ENCODE results near the gene FMNL1.
"Not testable (repeated sequence)": the region's sequence is repeated elsewhere in the genome, so short reads cannot be mapped to it uniquely, and the experiment has no call there.

Gene FMNL1

GRCh38 chr17:45246338-45246737, 24.7 kb downstream of the FMNL1 start:
- Histone ChIP-seq H3K9me3 (ENCODE audit: control insufficient read depth, insufficient read depth, low read length) (no peaks in the 10 kb centered on the region), H3K36me3 (ENCODE audit: control insufficient read depth, insufficient read depth, low read length) (no peaks in the 10 kb centered on the region), H3K4me1 (ENCODE audit: control insufficient read depth, insufficient read depth, low read length) (peaks cover 3% of the 10 kb centered on the region; the same call in 1 of the 2 replicates), H3K27me3 (ENCODE audit: control insufficient read depth, insufficient read depth, low read length) (no peaks in the 10 kb centered on the region), H3K27ac (ENCODE audit: low read length) (no peak overlapping the region), H3K4me3 (ENCODE audit: low read length) (no peak overlapping the region)
- no CpG with 5 or more reads among the region's 8 CpGs for WGBS (ENCODE audit: insufficient coverage, insufficient read length)
- no peak for DNase-seq (ENCODE audit: low read depth, low spot score)

DNA sequence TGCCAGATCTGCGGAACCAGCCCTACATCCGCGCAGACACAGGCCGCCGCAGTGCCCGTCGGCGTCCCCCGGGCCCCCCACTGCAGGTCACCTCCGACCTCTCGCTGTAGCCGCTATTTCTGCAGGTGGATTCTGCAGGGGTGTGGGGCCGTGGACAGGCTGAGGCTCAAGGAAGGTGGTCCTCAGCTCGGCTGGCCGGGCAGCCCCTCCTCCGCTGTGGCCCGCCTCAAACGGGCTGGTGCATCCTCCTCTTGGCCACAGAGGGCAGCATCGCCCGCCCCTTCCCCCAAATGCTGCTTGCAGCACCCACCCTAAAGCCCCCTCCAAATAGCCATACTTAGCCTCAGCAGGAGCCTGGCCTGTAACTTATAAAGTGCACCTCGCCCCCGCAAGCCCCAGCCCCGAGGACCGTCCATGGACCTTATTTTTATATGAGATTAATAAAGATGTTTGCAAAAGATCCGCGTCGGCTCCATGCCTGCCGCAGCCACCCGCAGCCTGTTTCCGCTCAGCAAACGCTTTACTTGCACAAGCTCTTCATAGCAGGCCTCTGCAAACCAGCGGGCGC, 25.3 kb downstream of the FMNL1 start:
- Histone ChIP-seq H3K27me3 (ENCODE audit: control insufficient read depth, insufficient read depth, low read length) (no peaks in the 10 kb centered on the region), H3K4me3 (ENCODE audit: low read length) (peak overlapping the region; percentile 75; the same call in 1 of the 2 replicates), H3K27ac (ENCODE audit: low read length) (no peak overlapping the region), H3K4me1 (ENCODE audit: control insufficient read depth, insufficient read depth, low read length) (peaks cover 3% of the 10 kb centered on the region; the same call in 1 of the 2 replicates), H3K36me3 (ENCODE audit: control insufficient read depth, insufficient read depth, low read length) (no peaks in the 10 kb centered on the region), H3K9me3 (ENCODE audit: control insufficient read depth, insufficient read depth, low read length) (no peaks in the 10 kb centered on the region)
- no peak for DNase-seq (ENCODE audit: low read depth, low spot score)
- no CpG with 5 or more reads among the region's 33 CpGs for WGBS (ENCODE audit: insufficient coverage, insufficient read length)

DNA sequence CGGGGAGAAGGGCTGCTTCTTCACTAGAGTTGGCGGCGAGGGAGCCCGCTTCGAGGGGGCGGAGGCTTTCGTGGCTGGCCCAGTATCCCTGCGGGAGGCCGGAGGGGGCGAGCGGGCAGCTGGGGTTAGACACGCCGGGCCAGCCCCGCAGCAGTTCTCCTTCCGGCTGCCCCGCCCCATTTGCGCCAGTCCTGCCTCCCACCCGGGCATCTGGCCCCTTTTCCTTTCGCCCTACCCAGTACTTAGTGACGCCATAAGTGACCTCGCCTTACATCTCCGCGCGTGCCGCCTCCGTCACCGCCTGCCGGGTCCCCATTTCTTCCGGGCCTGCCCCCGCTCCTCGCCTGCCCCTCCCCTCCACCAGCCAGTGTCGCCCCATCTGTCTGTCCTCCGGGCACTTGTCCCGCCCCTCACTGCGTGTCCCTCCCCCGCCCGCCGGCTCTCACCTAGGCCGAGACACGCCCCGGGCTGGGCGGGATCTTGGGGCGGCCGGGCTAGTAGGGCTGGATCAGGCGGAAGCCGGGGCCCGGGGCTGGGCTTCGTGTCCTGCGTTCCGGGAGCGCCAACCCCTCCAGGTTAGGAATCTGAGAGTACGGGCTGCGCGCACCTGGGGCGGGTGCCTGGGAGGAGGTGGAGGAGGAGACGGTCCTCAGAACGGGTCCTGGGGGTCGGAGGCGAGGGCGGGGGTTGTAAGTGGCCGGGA, 25.9 kb downstream of the FMNL1 start:
- peaks cover 2% of the 10 kb centered on the region; the same call in 1 of the 2 replicates for H3K4me1 ChIP-seq (ENCODE audit: control insufficient read depth, insufficient read depth, low read length)

GRCh38 chr17:45248132-45248957, 26.7 kb downstream of the FMNL1 start:
- Histone ChIP-seq H3K36me3 (ENCODE audit: control insufficient read depth, insufficient read depth, low read length) (no peaks in the 10 kb centered on the region), H3K9me3 (ENCODE audit: control insufficient read depth, insufficient read depth, low read length) (no peaks in the 10 kb centered on the region), H3K4me1 (ENCODE audit: control insufficient read depth, insufficient read depth, low read length) (peaks cover 2% of the 10 kb centered on the region; the same call in 1 of the 2 replicates), H3K27me3 (ENCODE audit: control insufficient read depth, insufficient read depth, low read length) (no peaks in the 10 kb centered on the region), H3K4me3 (ENCODE audit: low read length) (peak overlapping the region; percentile 75), H3K27ac (ENCODE audit: low read length) (no peak overlapping the region)
- WGBS (ENCODE audit: insufficient coverage, insufficient read length) = no CpG with 5 or more reads among the region's 39 CpGs
- DNase-seq (ENCODE audit: low read depth, low spot score) = no peak

More for the DNA sequence above, 25.9 kb downstream of the FMNL1 start:
- H3K9me3 ChIP-seq (ENCODE audit: control insufficient read depth, insufficient read depth, low read length) = no peaks in the 10 kb centered on the region
- no CpG with 5 or more reads among the region's 61 CpGs for WGBS (ENCODE audit: insufficient coverage, insufficient read length)
- no peaks in the 10 kb centered on the region for H3K36me3 ChIP-seq (ENCODE audit: control insufficient read depth, insufficient read depth, low read length)
- no peak overlapping the region for H3K27ac ChIP-seq (ENCODE audit: low read length)
- H3K4me3 ChIP-seq (ENCODE audit: low read length) = peak overlapping the region; percentile 75
- peak; percentile 90 for DNase-seq (ENCODE audit: low read depth, low spot score)
- no peaks in the 10 kb centered on the region for H3K27me3 ChIP-seq (ENCODE audit: control insufficient read depth, insufficient read depth, low read length)

DNA sequence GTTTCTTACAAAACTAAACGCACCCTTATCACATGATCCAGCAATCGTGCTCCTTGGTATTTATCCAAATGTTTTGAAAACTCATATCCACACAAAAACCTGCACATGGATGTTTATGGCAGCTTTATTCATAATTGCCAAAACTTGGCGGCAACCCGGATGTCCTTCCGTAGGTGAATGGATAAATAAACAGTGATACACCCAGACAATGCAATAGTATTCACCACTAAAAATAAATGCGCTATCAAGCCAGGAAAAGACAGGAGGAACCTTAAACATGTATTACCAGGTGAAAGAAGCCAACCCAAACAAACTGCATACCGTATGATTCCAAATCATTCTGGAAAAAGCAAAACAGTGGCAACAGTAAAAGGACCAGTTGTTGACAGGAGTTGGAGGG, 30.2 kb downstream of the FMNL1 start:
- Histone ChIP-seq H3K4me1 (ENCODE audit: control insufficient read depth, insufficient read depth, low read length) (peaks cover 3% of the 10 kb centered on the region; the same call in 1 of the 2 replicates), H3K27me3 (ENCODE audit: control insufficient read depth, insufficient read depth, low read length) (no peaks in the 10 kb centered on the region), H3K9me3 (ENCODE audit: control insufficient read depth, insufficient read depth, low read length) (no peaks in the 10 kb centered on the region), H3K36me3 (ENCODE audit: control insufficient read depth, insufficient read depth, low read length) (no peaks in the 10 kb centered on the region), H3K27ac (ENCODE audit: low read length) (no peak overlapping the region), H3K4me3 (ENCODE audit: low read length) (no peak overlapping the region)
- DNase-seq (ENCODE audit: low read depth, low spot score) = no peak
- no CpG with 5 or more reads among the region's 7 CpGs for WGBS (ENCODE audit: insufficient coverage, insufficient read length)

GRCh38 chr17:45253237-45253636, 31.6 kb downstream of the FMNL1 start:
- H3K36me3 ChIP-seq (ENCODE audit: control insufficient read depth, insufficient read depth, low read length); H3K4me3 ChIP-seq (ENCODE audit: low read length); H3K27ac ChIP-seq (ENCODE audit: low read length); H3K9me3 ChIP-seq (ENCODE audit: control insufficient read depth, insufficient read depth, low read length); H3K27me3 ChIP-seq (ENCODE audit: control insufficient read depth, insufficient read depth, low read length); H3K4me1 ChIP-seq (ENCODE audit: control insufficient read depth, insufficient read depth, low read length); DNase-seq (ENCODE audit: low read depth, low spot score): not testable (repeated sequence)
- no CpG with 5 or more reads among the region's 7 CpGs for WGBS (ENCODE audit: insufficient coverage, insufficient read length)

DNA sequence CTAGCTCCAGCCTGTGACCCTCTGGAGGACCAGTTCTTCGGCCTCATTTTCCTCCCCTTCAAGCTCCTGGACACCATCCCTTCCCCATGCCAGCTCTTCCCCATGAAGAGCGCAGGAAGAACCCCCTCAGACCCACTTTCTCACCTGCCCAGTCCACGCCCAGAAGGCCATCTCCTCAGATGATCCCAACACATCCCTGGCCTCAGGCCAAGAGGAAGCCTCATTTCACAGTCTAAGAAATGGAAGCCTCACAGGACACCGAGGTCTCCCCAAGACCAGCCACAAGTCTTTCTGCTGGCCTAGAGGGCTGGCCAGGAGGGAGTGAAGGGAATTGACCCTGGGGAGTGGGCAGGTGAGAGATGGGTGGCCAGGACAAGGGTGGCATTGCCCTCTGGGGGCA, 32.2 kb downstream of the FMNL1 start:
- no CpG with 5 or more reads among the region's 4 CpGs for WGBS (ENCODE audit: insufficient coverage, insufficient read length)
- H3K27me3 ChIP-seq (ENCODE audit: control insufficient read depth, insufficient read depth, low read length) = no peaks in the 10 kb centered on the region
- H3K4me1 ChIP-seq (ENCODE audit: control insufficient read depth, insufficient read depth, low read length) = peaks cover 3% of the 10 kb centered on the region; the same call in 1 of the 2 replicates

GRCh38 chr17:45255358-45255757, 33.7 kb downstream of the FMNL1 start:
- Histone ChIP-seq H3K36me3 (ENCODE audit: control insufficient read depth, insufficient read depth, low read length) (no peaks in the 10 kb centered on the region), H3K9me3 (ENCODE audit: control insufficient read depth, insufficient read depth, low read length) (no peaks in the 10 kb centered on the region), H3K27me3 (ENCODE audit: control insufficient read depth, insufficient read depth, low read length) (no peaks in the 10 kb centered on the region), H3K4me1 (ENCODE audit: control insufficient read depth, insufficient read depth, low read length) (0 out of 2 replicates have a peak, but pooled peaks cover 2% of the 10 kb centered on the region), H3K27ac (ENCODE audit: low read length) (no peak overlapping the region), H3K4me3 (ENCODE audit: low read length) (no peak overlapping the region)
- no peak for DNase-seq (ENCODE audit: low read depth, low spot score)
- WGBS (ENCODE audit: insufficient coverage, insufficient read length) = no CpG with 5 or more reads among the region's 8 CpGs

More for the DNA sequence above, 32.2 kb downstream of the FMNL1 start:
- no peak for DNase-seq (ENCODE audit: low read depth, low spot score)
- H3K27ac ChIP-seq (ENCODE audit: low read length) = no peak overlapping the region
- no peak overlapping the region for H3K4me3 ChIP-seq (ENCODE audit: low read length)
- no peaks in the 10 kb centered on the region for H3K36me3 ChIP-seq (ENCODE audit: control insufficient read depth, insufficient read depth, low read length)
- no peaks in the 10 kb centered on the region for H3K9me3 ChIP-seq (ENCODE audit: control insufficient read depth, insufficient read depth, low read length)

- no peaks in the 10 kb centered on the region for H3K9me3 ChIP-seq (ENCODE audit: control insufficient read depth, insufficient read depth, low read length)
- no peak for DNase-seq (ENCODE audit: low read depth, low spot score)
- no CpG with 5 or more reads among the region's 14 CpGs for WGBS (ENCODE audit: insufficient coverage, insufficient read length)
- no peaks in the 10 kb centered on the region for H3K27me3 ChIP-seq (ENCODE audit: control insufficient read depth, insufficient read depth, low read length)
- 0 out of 2 replicates have a peak, but pooled peaks cover 2% of the 10 kb centered on the region for H3K4me1 ChIP-seq (ENCODE audit: control insufficient read depth, insufficient read depth, low read length)
- H3K36me3 ChIP-seq (ENCODE audit: control insufficient read depth, insufficient read depth, low read length) = no peaks in the 10 kb centered on the region
- no peak overlapping the region for H3K27ac ChIP-seq (ENCODE audit: low read length)
- H3K4me3 ChIP-seq (ENCODE audit: low read length) = no peak overlapping the region
Measured at GRCh38 chr17:45256114-45256966, 34.7 kb downstream of the FMNL1 start.

- Histone ChIP-seq H3K4me3 (ENCODE audit: low read length) (no peak overlapping the region), H3K4me1 (ENCODE audit: control insufficient read depth, insufficient read depth, low read length) (0 out of 2 replicates have a peak, but pooled peaks cover 2% of the 10 kb centered on the region), H3K27ac (ENCODE audit: low read length) (no peak overlapping the region), H3K27me3 (ENCODE audit: control insufficient read depth, insufficient read depth, low read length) (no peaks in the 10 kb centered on the region), H3K9me3 (ENCODE audit: control insufficient read depth, insufficient read depth, low read length) (no peaks in the 10 kb centered on the region), H3K36me3 (ENCODE audit: control insufficient read depth, insufficient read depth, low read length) (no peaks in the 10 kb centered on the region)
- DNase-seq (ENCODE audit: low read depth, low spot score) = no peak
- WGBS (ENCODE audit: insufficient coverage, insufficient read length) = no CpG with 5 or more reads among the region's 16 CpGs
Measured at GRCh38 chr17:45257115-45257514, 35.4 kb downstream of the FMNL1 start.

Data from iPS DF 6.9 (cell line).